Measurements from ENCODE around the gene DIS3L2.

The DIS3L2 gene

GRCh38 chr2:232291343-232291742, 329.8 kb downstream of the DIS3L2 start:
- TF ChIP-seq CTCF (IDR thresholded peaks at IDR 0.05; ENCODE audit: borderline replicate concordance, insufficient read depth, low read depth, low read length): no peak
- H3K4me3 ChIP-seq (ENCODE audit: low read depth, low read length): no peak overlapping the region

DNA sequence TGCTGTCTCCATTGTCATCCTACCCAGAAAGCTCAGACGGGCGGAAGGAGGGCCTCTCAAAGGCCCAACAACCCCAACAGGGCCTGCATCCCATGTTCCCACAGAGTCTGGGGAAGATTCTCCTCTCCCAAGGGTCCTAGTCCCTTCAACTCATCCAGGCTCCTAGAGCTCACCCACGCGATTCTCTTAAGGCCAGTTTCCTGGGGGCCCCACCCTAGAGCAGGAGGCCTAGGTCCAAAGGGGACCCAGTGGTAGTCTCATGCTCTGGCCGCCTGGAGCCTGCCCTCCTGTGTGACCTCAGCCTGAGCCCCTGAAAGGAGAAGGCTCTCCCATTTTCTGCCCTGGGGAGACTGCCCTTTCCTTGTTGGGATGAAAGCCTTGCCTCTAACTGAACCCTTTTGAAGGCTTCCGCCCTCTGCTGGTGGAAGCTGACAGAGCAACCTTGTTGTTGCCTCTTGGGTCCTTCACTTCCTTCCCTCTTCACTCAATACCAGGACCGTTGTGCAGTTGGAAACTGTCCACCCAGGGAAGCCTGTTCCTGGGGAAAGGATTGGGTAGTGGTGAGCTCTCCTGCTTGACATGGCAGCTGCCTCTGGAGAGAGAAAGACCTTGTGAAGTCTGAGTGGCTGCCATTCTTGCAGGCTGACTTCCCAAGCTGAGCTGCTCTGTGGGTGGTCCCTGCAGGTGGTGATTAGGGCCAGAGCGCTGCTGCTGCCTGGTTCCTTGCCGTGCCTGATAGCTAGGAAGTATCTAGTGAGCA, 331.1 kb downstream of the DIS3L2 start:
- H3K4me3 ChIP-seq (ENCODE audit: low read depth, low read length): no peak overlapping the region
- peak; percentile 93 for TF ChIP-seq CTCF (IDR thresholded peaks at IDR 0.05; ENCODE audit: borderline replicate concordance, insufficient read depth, low read depth, low read length)

- TF ChIP-seq CTCF (IDR thresholded peaks at IDR 0.05; ENCODE audit: borderline replicate concordance, insufficient read depth, low read depth, low read length): no peak
- no peak overlapping the region for H3K4me3 ChIP-seq (ENCODE audit: low read depth, low read length)
Observed at GRCh38 chr2:232293191-232293590, 331.7 kb downstream of the DIS3L2 start.

- no peak for TF ChIP-seq CTCF (IDR thresholded peaks at IDR 0.05; ENCODE audit: borderline replicate concordance, insufficient read depth, low read depth, low read length)
Observed at GRCh38 chr2:232295971-232296370, 334.5 kb downstream of the DIS3L2 start.

DNA sequence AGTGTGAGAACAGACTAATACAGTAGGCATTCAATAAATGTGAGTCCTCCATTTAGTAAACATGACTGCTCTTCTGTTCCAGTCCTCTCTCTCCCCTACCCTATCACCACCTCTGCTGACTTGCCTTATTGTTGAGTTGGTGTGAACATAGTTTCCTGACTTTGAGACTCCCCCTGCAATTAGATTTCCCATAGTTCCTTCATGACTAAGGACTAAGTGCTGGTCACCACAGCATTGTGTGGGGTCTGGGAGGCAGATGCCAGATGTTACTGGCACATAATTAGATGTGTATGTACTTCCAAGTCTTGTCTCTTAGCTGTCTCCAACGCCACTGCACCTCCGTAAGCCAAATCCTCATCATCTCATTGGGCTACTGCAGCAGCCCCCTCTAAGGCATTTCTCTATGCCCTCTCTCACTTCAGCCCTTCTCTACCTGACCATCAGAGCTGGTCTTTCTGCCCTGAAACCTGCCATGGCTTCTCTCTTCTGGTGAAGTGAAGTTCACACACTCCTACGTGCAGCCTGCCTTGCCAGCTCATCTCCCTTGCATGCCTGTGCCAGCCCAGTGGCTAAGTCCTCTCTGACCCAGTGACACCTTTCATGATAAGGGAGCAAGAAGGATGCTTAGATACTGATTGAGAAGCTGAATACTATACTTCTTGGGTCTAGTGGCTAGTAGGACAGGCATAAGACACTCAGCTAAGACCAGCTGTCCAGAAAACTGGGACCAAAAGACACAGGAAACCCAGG, 335.4 kb downstream of the DIS3L2 start:
- no peak overlapping the region for H3K4me3 ChIP-seq (ENCODE audit: low read depth, low read length)
- no peak for TF ChIP-seq CTCF (IDR thresholded peaks at IDR 0.05; ENCODE audit: borderline replicate concordance, insufficient read depth, low read depth, low read length)

More at GRCh38 chr2:232295971-232296370, 334.5 kb downstream of the DIS3L2 start:
- no peak overlapping the region for H3K4me3 ChIP-seq (ENCODE audit: low read depth, low read length)

DNA sequence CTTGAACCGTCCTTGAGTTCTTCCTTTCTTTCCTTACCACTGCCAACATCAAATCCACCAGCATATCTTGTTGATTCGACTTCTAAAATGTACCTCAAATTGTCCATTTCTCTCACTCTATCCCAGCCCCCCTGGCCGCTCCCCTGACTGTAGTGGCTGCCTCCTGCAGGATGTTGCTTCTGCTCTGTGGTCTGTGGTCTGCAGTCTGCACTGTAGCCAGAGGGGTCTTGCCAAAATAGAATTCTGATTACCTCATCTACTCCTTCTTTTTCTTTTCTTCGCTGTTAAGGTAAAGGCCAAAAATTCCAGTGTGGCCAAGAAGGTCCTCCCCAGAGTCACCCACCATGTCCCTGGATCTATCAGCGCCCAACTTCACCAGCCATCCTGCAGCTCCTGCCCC, 337.6 kb downstream of the DIS3L2 start:
- H3K4me3 ChIP-seq (ENCODE audit: low read depth, low read length): no peak overlapping the region
- TF ChIP-seq CTCF (IDR thresholded peaks at IDR 0.05; ENCODE audit: borderline replicate concordance, insufficient read depth, low read depth, low read length): no peak

Measured in GM12875 (cell line).